Stimulated activated CD8-positive, alpha-beta memory T cell treated with anti-CD3 and anti-CD28 coated beads, Interleukin-15, amount 100 ng/mL, for 1 hour (primary cell): ENCODE data around the gene SIX3.

Experiments
- DNase-seq: peaks from one replicate; pipeline ENCODE4 v3.0.0-alpha.2; 2020; ENCODE audit warnings: low read depth

SIX3 gene

DNA sequence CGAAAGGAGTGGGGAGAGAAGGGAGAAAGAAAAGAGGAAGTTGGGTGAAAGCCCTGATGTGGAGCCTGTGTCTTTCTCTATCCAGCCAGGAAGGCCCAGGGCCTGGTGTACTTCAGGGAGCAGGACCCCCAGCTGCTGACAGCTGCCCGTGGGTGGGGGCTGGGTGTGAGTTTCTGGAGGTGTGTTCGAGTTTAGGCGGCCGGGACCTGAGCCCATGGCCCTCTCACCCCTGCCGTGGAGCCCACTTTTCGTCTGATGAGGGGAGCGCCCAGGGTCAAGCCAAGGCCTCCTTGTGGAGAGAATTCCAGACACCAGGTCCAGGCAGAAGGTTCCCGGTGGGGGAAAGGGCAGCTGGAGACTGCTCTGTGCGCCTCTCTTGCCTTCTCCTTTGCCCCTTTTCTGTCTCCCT lies 2.2 kb downstream of the SIX3 start:
- no peak for DNase-seq

DNA sequence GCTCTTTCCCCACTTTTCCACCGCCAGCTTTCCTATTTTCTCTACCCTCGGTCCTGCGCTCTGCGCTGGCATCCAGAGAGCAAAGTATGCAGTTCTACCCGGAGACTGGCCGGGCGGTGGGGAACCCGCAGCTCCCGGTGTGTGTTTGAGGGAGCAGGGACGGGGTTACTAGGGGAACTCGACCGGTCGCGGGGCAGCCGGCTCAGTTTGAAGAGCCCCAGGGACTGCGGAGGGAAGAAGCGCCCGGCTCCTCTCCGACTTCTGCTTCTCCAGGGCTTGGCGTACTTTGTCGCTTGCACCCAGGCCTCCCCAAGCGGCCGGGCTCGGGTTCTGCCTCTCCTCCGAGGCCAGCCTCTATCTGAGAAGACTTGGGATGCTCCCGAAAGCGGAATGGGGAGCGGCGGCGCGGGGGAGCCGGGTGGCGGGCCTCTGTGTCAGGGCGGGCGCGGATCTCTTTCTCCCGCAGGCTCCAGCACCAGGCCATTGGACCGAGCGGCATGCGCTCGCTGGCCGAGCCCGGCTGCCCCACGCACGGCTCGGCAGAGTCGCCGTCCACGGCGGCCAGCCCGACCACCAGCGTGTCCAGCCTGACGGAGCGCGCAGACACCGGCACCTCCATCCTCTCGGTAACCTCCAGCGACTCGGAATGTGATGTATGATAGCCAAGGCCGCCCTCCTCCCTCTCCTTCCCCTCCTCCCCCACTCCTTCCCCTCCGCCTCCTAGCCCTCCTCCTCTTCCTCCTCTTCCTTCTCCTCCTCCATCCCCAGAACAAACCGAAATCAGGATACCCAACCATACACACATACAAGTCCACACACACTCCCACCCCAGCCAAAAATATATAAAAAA lies 2.8 kb downstream of the SIX3 start:
- no peak for DNase-seq

DNA sequence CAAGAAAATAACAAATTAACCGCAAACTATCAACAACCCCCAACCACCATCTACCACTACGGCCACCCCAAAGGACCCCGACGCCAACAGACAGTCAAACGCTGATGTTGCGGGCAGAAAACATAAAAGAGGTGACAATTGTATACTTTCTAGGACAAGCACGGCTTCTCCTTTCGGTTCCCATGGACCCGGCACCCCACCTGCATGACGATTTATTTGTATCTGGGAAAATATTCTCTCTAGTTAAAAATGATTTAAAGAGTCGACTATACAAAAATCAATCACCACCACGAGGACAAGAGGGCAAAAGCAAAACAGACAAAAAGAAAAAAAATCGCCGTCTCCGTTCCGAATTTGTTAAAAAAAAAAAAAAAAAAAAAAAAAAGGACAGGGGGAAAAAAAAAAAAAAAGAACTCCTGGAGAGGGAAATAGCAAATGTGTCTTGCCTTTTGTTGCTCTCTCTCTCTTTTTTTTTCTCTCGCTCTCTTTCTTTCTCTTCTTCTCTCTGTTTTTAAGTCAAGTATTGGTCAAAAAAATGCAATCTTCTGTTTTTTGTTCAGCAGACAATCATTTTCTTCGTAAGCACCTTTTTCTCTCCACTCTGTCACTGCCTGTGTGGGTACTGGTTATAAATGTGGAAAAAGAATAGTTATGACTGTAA lies 3.6 kb downstream of the SIX3 start:
- no peak for DNase-seq

DNA sequence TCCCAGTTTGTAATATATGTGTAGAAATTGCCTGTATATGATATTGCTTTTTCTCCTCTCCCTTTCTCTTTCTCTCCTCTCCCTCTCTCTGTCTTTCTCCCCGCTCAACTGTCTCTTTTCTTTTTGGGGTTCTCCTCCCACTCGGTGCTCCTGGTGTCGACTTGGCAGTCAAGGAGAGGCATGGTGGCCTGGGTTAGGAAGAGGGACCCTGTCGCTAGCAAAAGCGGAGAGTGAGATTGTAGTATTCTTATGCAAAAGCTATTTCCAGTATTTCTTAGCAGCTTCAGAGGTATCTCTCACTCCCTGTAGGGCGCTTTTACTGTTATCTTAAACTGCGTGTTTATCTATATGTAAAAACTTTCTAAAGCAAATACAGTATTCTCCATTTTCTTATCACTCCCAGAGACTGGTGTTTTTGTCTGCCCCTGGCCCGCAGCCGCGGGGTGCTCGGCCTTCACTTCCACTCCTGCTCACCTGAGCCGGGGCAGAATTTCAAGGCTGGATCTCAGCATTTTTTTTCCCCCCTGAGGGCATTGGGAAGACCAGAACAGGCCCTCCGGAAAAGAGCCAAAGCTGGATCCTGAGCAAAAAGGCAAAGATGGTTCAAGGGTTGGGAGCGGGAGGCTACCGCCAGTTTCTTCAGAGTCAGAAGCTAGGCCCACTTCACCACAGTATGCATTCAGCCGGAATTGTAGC lies 4.3 kb downstream of the SIX3 start:
- DNase-seq = no peak

DNA sequence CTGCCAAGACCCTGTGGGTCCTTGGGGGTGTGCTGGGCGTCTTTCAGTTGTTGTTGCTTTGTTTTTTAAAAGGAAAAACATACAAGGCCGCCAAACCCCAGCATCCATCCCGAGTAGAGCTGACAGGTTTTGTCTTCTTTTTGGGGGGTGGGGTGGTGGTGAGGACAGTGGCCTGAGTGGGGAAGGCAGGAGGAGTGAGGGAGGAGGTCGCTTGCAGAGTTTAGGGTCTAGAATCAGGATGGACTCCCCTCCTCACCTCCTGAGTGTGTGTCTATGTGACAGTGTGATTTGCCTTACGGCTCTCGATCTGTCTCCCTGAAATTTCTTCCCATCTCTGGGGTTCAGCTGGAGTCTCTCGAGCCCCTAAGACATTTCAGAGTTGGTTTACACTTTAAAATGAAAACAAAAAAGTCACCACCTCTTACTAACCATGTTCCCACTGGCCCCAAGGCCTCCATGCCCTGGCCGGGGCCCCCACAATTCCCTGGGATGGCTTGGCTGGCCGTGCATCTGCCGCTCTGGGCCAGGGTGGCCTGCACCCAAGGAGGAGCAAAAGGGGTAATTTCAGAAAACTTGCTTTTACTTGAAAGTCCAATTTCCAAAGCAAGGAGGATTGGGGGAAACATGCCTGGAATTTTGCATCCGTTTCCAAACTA lies 5.0 kb downstream of the SIX3 start:
- DNase-seq = no peak

DNA sequence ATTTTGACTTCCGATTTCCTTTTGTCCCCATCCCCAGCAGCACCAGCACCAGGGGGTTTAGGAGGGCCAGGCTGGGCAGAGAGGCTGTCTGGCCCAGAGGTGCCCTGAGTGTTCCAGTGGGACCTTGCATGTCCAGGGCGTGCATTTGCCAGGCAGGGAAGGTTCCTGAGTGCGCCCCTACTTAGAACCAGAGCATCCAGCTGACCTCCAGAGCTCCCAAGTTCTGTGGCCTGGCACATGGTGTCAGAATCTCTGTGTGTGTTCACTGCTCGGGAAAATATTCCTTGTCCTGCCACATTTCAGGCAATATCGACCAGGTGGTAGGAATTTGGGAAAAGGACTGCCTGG lies 5.5 kb downstream of the SIX3 start:
- no peak for DNase-seq

DNA sequence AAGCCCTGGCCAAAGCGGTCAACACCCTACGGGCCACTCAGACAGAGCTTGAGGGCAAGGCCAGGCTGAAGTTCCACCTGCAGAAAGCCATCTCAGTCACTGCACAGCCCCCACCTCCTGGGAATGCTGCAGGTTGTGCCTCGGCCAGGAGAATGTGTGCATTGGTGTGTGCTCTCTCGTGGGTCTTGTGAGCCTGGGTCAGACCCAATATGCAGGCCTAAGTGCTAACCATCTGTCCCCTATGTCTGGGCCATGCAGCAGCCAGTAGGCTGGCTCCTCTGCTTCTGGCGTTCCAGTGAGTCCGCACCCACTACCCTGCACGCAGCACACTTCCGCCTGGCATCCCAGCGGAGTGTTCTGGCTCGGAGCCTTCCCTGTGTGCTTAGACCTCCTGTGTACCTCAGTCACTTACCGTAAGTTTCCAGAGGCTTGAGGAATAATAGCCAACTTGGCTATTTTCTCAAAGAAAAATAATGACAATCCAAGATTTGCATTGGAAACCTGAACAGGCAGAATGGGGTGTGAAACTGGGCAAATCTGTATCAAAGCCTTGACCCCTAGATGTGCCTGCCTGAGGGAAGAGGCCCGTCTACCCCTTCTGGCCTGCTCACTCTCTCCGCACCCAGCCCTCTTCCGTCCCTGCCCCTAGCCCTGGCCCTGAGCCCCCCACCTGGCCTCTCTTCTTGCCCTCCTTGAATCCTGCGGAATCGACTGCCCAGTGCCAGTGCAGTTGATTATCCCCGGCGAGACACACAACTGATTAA lies 7.2 kb downstream of the SIX3 start:
- no peak for DNase-seq

DNA sequence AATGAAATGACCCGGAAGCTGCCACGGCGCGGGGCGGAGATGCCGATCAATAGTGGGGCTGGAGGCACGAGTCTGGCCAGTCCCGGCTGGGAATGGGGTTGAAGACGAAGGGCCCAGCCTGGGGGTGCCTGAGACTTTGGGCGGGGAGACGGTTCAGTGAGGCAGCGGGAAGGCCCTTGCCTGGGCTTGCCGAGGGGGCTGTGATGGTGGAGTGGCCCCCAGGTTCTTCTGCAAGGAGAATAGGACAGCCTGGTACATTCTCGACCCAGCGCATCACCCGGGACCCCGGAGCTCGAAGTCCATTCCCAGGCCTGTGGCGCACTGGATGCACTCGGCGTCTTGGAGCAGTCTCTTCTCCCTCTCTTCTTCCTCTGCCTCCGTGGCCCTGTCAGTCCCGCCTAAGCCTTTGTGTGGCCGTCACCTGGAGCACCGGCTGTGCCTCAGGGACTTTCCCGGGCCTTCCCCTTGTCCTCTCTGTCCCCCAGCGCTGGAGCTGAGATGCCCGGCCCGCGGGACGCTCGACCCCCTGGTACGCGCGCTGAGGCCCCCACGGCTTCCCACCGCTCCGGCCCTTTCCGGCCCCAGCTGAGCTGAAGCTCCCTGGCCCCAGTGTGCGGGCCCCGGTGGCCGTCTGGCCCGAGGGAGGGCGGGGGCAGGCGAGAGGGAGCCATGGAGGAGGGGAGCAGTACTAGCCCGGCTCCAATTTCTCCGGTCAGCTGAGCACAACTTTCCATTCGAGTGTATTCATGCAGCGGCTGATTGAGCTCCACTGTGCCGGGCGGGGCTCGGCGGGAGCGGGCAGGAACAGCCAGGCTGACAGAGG lies 8.0 kb downstream of the SIX3 start:
- DNase-seq = no peak

DNA sequence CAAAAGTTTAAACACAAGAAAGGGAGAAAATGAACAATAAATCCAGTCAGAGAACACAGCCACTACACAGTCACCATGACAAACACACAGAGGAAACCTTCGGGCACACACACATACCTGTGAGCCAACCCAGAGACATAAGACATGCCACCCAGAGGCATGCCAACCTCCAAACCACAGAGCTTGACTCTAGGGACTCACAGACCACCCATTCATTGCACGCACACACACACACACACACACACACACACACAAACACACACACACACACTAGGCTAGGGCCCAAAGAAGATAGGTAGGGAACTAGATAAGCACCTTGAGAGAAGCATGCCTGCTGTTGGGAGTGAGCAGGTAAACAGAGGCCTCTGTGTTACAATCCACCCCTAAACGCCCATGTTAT lies 9.1 kb downstream of the SIX3 start:
- no peak for DNase-seq

DNA sequence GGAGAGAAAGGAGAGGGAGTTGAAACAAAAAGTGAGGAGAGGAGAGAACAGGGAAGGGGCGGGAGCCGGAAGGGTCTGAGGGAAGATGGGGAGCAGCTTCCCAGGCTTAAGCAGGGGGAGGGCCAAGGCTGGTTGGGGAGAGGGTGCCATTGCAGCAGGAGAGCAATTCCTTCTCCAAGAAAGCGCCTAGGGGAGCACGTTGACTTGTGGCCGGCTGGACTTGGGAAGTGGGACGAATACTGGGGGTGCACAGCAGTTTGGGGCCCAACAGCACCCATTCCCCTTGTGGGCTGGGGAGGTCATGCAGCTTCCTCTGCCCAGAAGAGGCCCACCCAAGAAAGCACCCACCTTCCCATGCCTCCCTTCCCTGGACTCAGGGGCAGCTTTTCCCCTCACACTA lies 9.6 kb downstream of the SIX3 start:
- no peak for DNase-seq

DNA sequence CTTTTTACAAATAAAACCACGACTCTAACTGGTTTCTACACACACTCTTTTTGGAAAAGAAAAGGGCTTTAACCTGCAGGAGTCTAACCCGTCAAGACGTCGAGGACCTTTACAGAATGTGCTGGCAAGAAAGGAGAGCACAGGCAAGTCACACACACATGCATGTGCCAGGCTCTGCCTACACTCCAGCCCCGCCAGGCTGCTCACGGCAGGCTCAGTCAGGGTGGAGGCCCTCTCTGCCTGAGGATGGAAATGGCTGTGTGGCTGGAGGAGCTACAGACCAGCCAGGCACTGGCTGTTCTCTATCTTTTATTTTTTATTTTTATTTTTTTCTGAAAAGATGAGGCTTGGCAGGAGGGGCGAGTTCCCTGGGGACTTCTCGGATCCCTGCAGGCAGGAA lies 10.2 kb downstream of the SIX3 start:
- no peak for DNase-seq

DNA sequence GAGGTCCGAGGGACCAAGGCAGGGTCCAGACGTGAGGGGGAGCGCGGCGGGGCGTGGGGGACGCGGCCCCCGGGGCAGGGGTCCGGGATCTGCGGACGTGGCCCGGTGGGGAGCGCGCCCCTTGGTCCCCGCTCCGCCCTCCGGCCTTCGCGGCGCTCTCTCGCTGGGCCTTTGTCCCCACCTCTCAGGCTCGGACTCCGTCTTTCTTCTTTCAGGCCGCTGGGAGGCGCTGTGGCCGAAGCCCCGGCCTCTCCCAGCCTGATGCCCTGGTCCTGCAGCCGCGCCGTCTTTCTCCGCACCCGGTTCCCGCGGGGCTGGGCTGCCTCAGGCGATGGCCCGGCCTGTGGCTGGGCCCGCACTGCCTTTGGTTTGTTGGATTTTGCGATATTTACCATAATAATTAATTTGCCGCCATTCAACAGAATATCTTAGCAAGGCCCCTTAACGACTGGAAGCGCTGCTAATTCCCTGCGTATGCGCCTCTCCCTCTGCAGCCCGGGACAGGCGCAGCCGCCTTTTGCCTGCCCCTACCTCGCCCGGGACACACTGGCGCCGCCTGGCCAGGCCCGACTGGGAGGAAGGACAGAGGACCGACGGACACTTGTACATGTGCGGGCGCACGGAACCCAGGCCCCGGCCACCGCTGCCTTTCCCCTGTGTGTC lies 10.8 kb downstream of the SIX3 start:
- DNase-seq = no peak

DNA sequence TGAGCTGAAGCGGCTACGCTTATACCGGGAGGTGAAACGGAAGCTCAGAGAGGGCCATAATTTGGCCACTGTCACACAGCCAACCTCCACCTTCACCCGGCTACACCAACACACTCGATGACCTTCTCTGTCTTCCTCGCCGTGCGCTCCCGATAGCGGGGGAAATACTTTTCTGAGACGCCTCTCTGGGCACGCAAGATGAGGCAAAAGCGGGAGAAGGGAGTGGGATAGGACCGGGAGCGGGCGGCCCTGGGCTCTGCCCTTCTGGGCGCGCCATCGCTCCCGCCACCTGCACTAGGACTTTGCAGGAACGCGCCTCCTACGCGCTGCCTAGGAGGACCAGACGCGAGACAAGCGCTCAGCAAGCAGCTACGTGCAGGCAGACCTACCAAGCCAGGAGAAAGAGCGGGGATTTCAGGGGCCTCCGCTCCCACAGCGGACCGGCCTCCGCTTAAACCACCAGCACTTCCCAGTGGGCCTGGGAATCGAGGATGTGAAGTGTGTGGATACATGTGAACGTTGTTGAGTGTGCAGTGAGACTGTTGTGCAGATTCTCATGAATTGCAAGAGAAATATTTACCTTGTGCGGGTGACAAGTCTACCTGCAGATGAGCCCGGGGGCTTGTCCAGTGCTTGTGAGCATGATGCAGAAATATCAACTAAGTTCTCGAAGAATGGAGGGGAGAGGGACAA lies 11.4 kb downstream of the SIX3 start:
- DNase-seq = no peak

DNA sequence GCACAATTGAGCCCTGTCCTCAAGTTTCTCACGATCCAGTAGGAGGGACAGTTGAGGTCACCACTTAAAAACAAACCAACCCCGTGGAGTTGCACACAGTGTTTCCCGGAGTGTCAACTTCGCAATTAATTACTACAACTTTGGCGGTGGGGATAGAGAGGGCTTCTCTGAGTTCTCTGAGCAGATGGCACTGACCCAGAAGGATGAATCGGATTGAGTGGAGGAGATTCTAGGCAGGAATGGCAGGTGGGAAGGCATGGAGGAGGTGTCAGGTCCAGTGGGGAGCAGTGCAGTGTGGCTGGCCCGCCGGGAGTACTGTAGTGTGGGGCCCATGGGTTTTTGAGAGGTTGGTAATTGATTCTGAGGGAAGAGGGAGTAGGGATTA lies 12.0 kb downstream of the SIX3 start:
- no peak for DNase-seq

DNA sequence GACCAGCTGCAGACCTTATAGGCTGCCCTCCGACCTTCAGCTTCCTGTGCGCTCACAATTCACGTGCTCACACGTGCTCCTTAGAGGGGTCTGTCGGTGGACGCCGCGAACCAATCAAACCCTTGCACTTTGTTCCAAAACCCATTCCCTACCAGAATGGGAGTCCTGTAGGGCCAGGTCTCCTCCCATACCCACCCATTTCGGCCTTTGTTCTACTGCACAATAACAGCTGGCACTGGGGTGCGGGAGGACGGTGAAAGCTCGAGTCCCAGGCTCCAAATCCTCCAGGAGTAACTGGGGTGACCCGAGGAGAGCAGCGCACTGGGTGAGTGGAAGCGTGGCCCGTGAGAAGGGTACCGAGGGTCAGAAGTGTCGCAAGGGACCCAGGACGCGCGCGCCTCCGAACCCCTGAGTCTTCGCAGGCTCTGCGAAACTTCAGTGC lies 13.0 kb downstream of the SIX3 start:
- no peak for DNase-seq

DNA sequence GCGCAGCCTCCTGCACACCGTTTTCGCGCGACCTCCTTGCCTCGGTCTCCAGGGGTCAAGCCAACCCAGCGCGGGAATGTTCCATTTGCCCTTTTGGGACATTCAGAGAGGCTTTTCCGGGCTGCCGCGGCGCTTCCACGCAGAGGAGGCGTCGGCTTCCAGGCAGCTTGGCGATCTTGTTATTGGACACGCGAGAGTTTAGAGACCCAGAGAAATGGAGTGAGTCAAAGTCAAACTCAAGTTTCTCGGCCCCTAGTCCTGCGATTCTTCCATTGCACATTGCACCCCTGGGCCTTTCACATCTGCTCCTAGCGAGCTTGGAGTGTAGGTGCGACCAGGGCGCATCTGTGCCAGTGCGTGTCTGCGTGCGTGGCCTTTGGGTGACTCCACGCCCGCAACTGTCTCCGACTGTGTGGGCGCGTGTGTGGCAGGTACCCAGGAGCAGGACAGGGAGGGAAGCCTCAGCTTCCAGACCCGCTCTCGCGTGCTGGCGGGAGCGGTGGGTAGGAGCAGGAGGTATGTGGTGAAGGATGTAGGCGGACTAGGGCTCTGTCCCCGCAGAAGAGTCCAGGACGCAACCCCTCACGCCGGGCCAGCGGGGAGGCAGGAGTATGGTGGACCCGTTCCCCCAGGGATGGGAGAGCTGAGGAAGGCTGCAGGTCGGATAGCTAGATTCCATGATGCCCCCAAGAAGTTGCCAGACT lies 13.5 kb downstream of the SIX3 start:
- DNase-seq = no peak

DNA sequence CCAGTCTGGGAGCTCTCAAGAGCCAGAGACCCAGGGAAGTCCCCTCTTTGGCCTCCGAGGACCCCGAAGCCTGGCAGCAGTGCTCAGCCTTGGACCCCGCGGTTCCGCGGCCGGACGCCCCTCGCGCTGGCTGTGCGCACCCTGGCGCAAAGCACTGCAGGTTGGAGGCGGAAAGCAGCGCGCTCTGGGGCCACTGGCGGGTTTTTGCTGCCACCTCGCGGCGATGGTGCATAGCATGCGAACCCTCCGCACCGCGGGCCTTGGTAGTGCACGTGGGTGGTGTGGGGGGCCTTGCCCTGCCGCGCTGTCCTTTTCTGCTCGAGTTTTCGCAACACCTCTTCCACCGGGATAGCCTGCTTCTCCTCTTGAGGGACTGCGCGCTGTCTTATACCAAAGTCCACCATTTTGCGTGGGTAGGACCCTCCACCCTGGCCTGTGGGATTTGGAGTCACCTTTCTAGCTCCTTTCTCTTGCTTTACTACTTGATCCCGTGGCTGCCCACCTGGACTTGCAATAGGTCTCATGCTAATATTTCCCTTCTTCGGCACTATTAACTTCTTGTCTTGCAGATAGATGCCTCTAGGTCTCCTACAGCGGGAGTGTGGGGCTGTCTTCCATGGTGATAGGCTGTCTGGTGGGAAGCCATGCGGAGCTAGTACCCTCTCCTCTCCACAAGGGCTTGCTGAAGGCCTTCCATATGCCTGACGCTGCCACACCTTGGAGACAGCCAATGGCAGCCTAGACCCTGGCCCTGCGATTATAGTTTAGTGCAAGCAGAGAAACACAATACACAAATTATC lies 14.3 kb downstream of the SIX3 start:
- peak; percentile 62 for DNase-seq

DNA sequence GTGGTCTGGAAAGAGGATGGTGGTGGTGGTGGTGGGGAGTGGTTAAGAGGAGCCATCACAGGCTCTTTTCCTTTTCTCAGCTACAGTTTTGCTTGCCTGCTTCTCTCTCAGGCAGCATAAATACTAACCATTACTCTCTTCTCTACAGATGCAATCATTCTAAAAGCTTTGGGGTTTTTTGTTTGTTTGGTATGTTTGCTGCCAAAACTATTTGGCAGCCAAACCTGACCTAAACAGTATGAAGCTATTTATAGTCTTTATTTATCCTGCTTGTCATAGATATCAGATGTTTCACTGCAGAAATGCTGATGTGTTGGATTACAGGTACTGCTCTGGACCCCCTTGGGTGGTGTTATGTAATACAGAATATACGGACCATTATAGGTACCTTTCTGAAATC lies 15.3 kb downstream of the SIX3 start:
- no peak for DNase-seq
